AG04450 (cell line): Measurements from ENCODE around the gene SPECC1L. TPM values are rescaled to one million over a fixed set of nuclear protein-coding genes. Genes with fewer than 3 reads are reported as not detected.
"Not testable (repeated sequence)": the region's sequence is repeated elsewhere in the genome, so short reads cannot be mapped to it uniquely, and the experiment has no call there.

Experiments
- CTCF ChIA-PET: fragments of 300-600, 350-600 bp; formaldehyde crosslinking; extraction: SDS; loops from one replicate; lab custom pipeline; 2022; ENCODE audit warnings: antibody characterized with exemption, inconsistent platforms; lab: Charles Lee
- POLR2A ChIA-PET: fragments of 350-600 bp; formaldehyde crosslinking; extraction: SDS; loops from one replicate; lab custom pipeline; 2021; ENCODE audit warnings: antibody characterized with exemption, inconsistent platforms; lab: Yijun Ruan, JAX
- DNase-seq: peaks from one replicate; pipeline ENCODE4 v3.0.0-alpha.2; 2011; ENCODE audit warnings: low read depth, low spot score
- H3K27ac ChIP-seq: one replicate; pipeline ENCODE4 v1.5.1; 2012; ENCODE audit warnings: low read depth, low read length, control low read depth
- H3K27me3 ChIP-seq: one replicate; pipeline ENCODE4 v1.6.0; 2012; ENCODE audit warnings: low read length; ENCODE audit not compliant: control insufficient read depth, insufficient read depth
- H3K4me3 ChIP-seq: 2 replicates; pipeline ENCODE4 v1.5.1; 2011; ENCODE audit warnings: mild to moderate bottlenecking, low read depth, low read length, control low read depth
- H3K9me3 ChIP-seq: 2 replicates; pipeline ENCODE4 v1.5.1; 2012; ENCODE audit warnings: low read length; ENCODE audit not compliant: control insufficient read depth, insufficient read depth
- polyA plus RNA-seq: library from polyadenylated mRNA; depleted of rRNA; stranded (reverse); fragments of >200 nt; gene quantifications from 2 replicates; pipeline ENCODE4 v1.2.3, GENCODE V29; 2011
- TF ChIP-seq, protein P1 (sequence below): IDR thresholded peaks from 2 replicates; pipeline ENCODE4 v1.5.1; 2011; ENCODE audit warnings: low read depth, low read length, control low read depth, inconsistent platforms

SPECC1L gene
- polyA plus RNA-seq, 1 experiment = 36.4 TPM

DNA sequence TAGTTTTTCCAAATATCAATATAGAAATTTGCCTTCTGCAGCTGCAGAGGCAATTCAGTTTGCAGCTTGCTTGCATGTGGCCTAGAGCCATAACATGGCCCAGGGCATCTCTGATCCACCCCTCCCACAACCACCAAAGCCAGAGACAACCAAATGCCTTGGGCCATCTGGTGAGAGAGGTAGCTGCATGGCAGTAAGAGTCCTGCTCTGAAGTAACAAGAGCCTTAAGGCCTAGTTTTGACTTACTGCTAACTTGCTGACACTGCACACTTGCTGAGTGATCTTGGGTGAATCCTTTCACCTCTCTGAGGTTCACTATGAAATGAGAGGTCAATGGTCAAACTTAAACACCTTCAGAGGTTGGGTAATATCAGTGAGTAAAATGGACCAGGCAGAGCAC lies 4.9 kb upstream of the SPECC1L start:
- no peaks in the 10 kb centered on the region for H3K27me3 ChIP-seq
- no peaks in the 10 kb centered on the region for H3K9me3 ChIP-seq
- H3K27ac ChIP-seq = no peak overlapping the region
- no peak overlapping the region for H3K4me3 ChIP-seq
- ChIA-PET CTCF (no interaction called here), POLR2A (interaction anchor here (0.7 kb wide), 1 partner anchor 24 kb away, joined by 5 read pairs; no protein-coding TSS in a partner anchor)
- no peak for DNase-seq
- TF ChIP-seq, protein P1, sequence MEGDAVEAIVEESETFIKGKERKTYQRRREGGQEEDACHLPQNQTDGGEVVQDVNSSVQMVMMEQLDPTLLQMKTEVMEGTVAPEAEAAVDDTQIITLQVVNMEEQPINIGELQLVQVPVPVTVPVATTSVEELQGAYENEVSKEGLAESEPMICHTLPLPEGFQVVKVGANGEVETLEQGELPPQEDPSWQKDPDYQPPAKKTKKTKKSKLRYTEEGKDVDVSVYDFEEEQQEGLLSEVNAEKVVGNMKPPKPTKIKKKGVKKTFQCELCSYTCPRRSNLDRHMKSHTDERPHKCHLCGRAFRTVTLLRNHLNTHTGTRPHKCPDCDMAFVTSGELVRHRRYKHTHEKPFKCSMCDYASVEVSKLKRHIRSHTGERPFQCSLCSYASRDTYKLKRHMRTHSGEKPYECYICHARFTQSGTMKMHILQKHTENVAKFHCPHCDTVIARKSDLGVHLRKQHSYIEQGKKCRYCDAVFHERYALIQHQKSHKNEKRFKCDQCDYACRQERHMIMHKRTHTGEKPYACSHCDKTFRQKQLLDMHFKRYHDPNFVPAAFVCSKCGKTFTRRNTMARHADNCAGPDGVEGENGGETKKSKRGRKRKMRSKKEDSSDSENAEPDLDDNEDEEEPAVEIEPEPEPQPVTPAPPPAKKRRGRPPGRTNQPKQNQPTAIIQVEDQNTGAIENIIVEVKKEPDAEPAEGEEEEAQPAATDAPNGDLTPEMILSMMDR = no peak

DNA sequence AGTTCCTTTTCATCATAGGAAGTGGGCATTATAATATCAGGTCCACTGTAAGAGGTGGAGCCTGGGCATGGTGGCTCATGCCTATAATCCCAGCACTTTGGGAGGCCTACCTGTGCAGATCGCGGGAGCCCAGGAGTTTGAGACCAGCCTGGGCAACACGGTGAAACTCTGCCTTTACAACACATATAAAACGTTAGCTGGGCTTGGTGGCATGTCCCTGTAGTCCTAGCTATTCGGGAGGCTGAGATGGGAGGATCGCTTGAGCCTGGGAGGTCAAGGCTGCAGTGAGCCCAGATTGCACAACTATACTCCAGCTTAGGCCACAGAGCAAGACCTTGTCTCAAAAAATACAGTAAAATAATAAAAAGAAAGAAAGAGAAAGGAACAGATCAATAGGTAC lies 4.1 kb upstream of the SPECC1L start:
- H3K4me3 ChIP-seq, H3K27ac ChIP-seq, CTCF ChIA-PET, DNase-seq, H3K9me3 ChIP-seq, H3K27me3 ChIP-seq, POLR2A ChIA-PET: not testable (repeated sequence)

DNA sequence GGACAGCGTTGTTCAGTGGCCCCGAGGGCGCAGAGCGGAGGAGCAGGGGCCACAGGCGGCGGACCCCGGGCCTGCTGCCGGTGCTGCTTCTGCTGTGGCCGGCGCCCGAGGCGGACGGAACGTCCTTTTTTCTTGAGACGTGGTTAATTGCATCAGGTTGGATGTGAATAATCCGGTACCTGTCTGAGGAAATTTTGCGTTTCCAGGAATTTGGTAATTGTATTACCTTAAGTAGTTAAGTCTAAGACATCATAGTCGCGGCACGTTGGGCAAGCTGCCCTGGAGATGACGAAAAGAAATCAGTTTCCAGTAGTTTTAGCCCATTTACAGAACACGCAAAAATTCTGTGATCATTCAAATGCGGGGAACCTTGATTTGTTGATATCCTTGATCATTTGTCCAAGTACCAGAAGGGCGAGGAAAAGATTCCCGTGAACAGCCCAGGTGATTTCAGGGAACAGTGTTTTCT lies 789 bp downstream of the SPECC1L start:
- TF ChIP-seq, protein P1 = no peak
- no peaks in the 10 kb centered on the region; the same call in 1 of the 2 replicates for H3K9me3 ChIP-seq
- DNase-seq = no peak
- ChIA-PET POLR2A (no interaction called here), CTCF (interaction anchor here (0.6 to 1.3 kb wide), 2 partner anchors 65 to 71 kb away, joined by 3 to 4 read pairs; no protein-coding TSS in a partner anchor)
- no peak overlapping the region for H3K27ac ChIP-seq
- no peaks in the 10 kb centered on the region for H3K27me3 ChIP-seq
- peak overlapping the region; percentile 98 for H3K4me3 ChIP-seq

DNA sequence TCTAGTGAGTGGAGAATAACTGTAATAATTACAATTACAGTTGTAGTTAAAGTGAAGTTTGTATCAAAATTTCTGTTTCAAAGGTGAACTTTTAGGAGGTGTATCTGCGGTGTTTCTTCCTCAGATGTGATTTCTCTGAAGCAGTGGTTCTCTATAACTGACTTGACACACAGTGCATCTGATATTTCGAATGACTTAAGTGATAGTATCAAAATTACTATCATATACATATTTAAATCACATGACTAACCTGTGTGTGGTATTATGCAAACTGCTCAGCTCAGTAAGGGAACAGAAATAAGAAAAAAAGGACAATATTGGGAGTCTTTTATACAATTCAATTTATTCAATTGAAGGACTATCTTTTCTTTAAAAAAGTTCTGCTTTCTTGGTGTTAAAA lies 2.4 kb downstream of the SPECC1L start:
- not testable (repeated sequence) for H3K27ac ChIP-seq, DNase-seq, H3K4me3 ChIP-seq, H3K27me3 ChIP-seq, H3K9me3 ChIP-seq
- CTCF ChIA-PET = interaction anchor here (0.6 to 1.2 kb wide), 3 partner anchors 57 to 253 kb away, joined by 3 to 4 read pairs (median 4); no protein-coding TSS in a partner anchor
- POLR2A ChIA-PET = interaction anchor here (0.6 kb wide), 2 partner anchors 16 to 521 kb away, joined by 3 to 7 read pairs; no protein-coding TSS in a partner anchor

DNA sequence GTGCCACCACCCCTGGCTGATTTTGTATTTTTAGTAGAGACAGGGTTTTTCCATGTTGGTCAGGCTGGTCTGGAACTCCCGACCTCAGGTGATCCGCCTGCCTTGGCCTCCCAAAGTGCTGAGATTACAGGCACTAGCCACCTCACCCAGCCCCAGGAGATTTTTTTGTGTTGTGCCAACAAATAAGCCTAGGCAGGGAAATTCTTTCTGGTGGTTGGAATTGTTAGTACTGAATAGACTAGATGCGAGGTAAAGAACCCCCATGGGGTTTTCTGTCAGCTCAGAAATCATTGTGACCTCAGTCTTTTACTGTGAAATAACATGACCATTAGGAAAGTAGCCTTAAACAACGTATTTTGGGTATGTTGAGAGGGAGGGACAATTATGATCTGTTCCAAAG lies 3.3 kb downstream of the SPECC1L start:
- H3K9me3 ChIP-seq, H3K27ac ChIP-seq, H3K4me3 ChIP-seq, POLR2A ChIA-PET, DNase-seq, CTCF ChIA-PET, H3K27me3 ChIP-seq: not testable (repeated sequence)

DNA sequence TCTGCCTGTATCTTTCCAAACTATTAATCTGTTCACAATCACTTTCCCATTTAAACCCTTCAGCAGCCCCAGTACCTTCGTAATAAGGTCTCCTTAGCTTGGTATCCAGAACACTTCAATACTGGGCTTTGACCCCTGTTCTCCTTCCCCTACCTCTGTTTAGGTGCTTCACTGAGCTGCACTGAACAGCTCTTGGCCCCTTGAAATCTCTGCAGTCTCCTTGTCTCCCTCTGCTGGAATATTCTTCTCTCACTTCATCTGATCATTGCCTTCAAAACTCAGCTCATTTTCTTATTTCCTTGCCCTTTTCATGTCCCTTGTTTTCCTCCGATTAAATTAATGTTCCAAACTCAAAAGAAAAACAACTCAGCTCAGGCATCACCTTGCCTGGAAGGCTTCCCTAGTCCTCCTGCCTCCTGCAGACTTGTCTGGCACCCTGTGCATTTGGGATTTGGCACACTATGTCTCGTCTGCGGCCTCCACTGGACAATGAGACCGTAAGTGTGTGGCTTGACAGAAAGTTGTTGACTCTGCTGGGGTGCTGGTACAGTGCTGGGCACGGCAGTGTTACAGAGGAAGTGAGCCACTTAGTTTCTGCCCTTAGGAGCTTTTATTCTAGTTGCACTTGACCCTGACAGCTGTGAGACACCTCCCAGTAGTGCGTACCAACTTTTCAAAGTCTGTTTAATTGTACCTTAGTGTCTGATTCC lies 4.2 kb downstream of the SPECC1L start:
- POLR2A ChIA-PET, H3K4me3 ChIP-seq, H3K27me3 ChIP-seq, DNase-seq, CTCF ChIA-PET, H3K27ac ChIP-seq, H3K9me3 ChIP-seq: not testable (repeated sequence)
- TF ChIP-seq, protein P1 = 0 out of 2 replicates have a peak, but pooled peaks have one; percentile 13

DNA sequence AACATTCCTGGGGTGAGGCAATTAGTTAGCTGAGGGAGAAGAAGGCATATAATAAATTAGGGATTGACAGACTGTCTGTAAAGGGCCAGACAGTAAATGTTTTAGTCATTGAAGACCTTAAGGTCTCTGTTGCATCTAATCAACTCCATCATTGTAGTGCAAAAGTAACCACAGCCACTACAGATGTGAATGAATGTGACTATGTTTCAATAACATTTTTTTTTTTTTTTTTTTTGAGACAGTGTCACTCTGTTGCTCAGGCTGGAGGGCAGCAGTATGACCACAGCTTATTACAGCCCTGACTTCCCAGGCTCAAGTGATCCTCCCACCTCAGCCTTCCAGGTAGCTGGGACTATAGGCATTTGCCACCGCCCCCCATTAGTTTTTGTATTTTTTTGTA lies 9.7 kb downstream of the SPECC1L start:
- DNase-seq, H3K4me3 ChIP-seq, H3K27me3 ChIP-seq, POLR2A ChIA-PET, H3K27ac ChIP-seq, H3K9me3 ChIP-seq: not testable (repeated sequence)
- CTCF ChIA-PET = interaction anchor here (0.6 kb wide), 1 partner anchor 90 kb away, joined by 3 read pairs; no protein-coding TSS in a partner anchor
